K562 (cell line): ENCODE data around the gene HES6. TPM values are rescaled to one million over a fixed set of nuclear protein-coding genes. Genes with fewer than 3 reads are reported as not detected.

ENCODE experiments used
- CHD1 ChIP-seq: fragments of 200-600 bp; sonication (generic); IDR thresholded peaks from one replicate; pipeline ENCODE4 v1.6.1; 2012; ENCODE audit warnings: mild to moderate bottlenecking, moderate library complexity, low read length, inconsistent platforms
- ERF ChIP-seq: fragments of 450-650 bp; formaldehyde crosslinking; IDR thresholded peaks from 2 replicates; pipeline ENCODE4 v1.4.0; 2020; ENCODE audit warnings: mild to moderate bottlenecking, mixed read lengths
- ETV5 ChIP-seq: sonication (generic); formaldehyde crosslinking; IDR thresholded peaks from 2 replicates; pipeline ENCODE4 v1.4.0; 2020; ENCODE audit warnings: low read depth, mild to moderate bottlenecking, missing genetic modification reagents
- GATAD2B ChIP-seq: fragments of 450-650 bp; IDR thresholded peaks from 2 replicates; pipeline ENCODE4 v1.6.1; 2017; ENCODE audit warnings: mild to moderate bottlenecking, borderline replicate concordance
- L3MBTL2 ChIP-seq: fragments of 450-650 bp; IDR thresholded peaks from 2 replicates; pipeline ENCODE4 v1.6.1; 2016; ENCODE audit warnings: mild to moderate bottlenecking, moderate library complexity
- MTA3 ChIP-seq: fragments of 450-650 bp; formaldehyde crosslinking; IDR thresholded peaks from 2 replicates; pipeline ENCODE4 v1.6.1; 2017; ENCODE audit warnings: mild to moderate bottlenecking, borderline replicate concordance
- PHF8 ChIP-seq: fragments of 200-600 bp; sonication (generic); IDR thresholded peaks from 2 replicates; pipeline ENCODE4 v1.6.1; 2012; ENCODE audit warnings: mixed run types, mild to moderate bottlenecking, inconsistent platforms, low read length, moderate library complexity, borderline replicate concordance
- PYGO2 ChIP-seq: fragments of 450-650 bp; IDR thresholded peaks from 2 replicates; pipeline ENCODE4 v1.6.1; 2016; ENCODE audit warnings: mild to moderate bottlenecking, missing genetic modification characterization, moderate library complexity, missing compliant biosample characterization
- RBM22 ChIP-seq: fragments of 200-400 bp; formaldehyde crosslinking; IDR thresholded peaks from 2 replicates; pipeline ENCODE4 v1.6.1; 2018; ENCODE audit warnings: low read length, low read depth; ENCODE audit not compliant: poor library complexity, severe bottlenecking
- SMAD1 ChIP-seq: fragments of 150-350 bp; IDR thresholded peaks from 2 replicates; pipeline ENCODE4 v1.6.1; 2014; ENCODE audit warnings: low read length, low read depth; ENCODE audit not compliant: partially characterized antibody
- SRF ChIP-seq, 2 experiments: fragments of 250-450, 450-650 bp in 1 of 2; sonication (Bioruptor Pico) in 1 of 2; sonication (generic) in 1 of 2; formaldehyde crosslinking; IDR thresholded peaks; 2 replicates each; pipeline versions ENCODE4 v1.5.0 to v1.5.1; 2020 to 2022; ENCODE audit warnings: mild to moderate bottlenecking in 1 of 2, missing genetic modification reagents in 1 of 2
- SUPT5H ChIP-seq: fragments of 450-650 bp; IDR thresholded peaks from 2 replicates; pipeline ENCODE4 v1.6.1; 2016
- ZC3H4 ChIP-seq: sonication (generic); formaldehyde crosslinking; IDR thresholded peaks from 2 replicates; pipeline ENCODE4 v1.9.0; 2021; ENCODE audit warnings: missing genetic modification reagents, borderline replicate concordance
- ZNF197 ChIP-seq: fragments of 200-800 bp; sonication (Bioruptor generic); IDR thresholded peaks from 2 replicates; pipeline ENCODE4 v1.6.1; 2016; ENCODE audit warnings: low read depth, missing genetic modification characterization, missing compliant biosample characterization
- ZNF263 ChIP-seq: sonication (generic); formaldehyde crosslinking; IDR thresholded peaks from 2 replicates; pipeline ENCODE4 v1.8.0; 2022; ENCODE audit warnings: mild to moderate bottlenecking, missing genetic modification reagents, borderline replicate concordance
- ZNF277 ChIP-seq: fragments of 250-450 bp; sonication (Bioruptor Pico); IDR thresholded peaks from 2 replicates; pipeline ENCODE4 v1.8.0; 2022; ENCODE audit warnings: inconsistent platforms, mild to moderate bottlenecking, moderate library complexity, borderline replicate concordance
- ZNF280A ChIP-seq: fragments of 450-650 bp; IDR thresholded peaks from 2 replicates; pipeline ENCODE4 v1.6.1; 2018; ENCODE audit warnings: mild to moderate bottlenecking, low read depth; ENCODE audit not compliant: partially characterized antibody
- polyA plus RNA-seq, 8 experiments: library from polyadenylated mRNA; depleted of rRNA in 4 of 8; stranded (reverse) in 5 of 8; unstranded in 3 of 8; fragments of >200 nt; fragmentation: Nextera tagmentation in 2 of 8; fragmentation: Illumina TruSeq in 1 of 8; extraction: Ambion mirVana in 2 of 8; extraction: Trizol in 1 of 8; gene quantifications; 2 replicates each; pipeline versions ENCODE4 v1.2.1 to v1.2.3, GENCODE V29; 2011 to 2014; ENCODE audit warnings: inconsistent platforms in 1 of 8, missing spikeins in 1 of 8
- total RNA-seq, 7 experiments: library from RNA; depleted of rRNA in 6 of 7; stranded (reverse); fragments of >200 nt in 6 of 7; fragmentation: Illumina TruSeq in 2 of 7; extraction: Trizol in 2 of 7; gene quantifications; 2 replicates each; pipeline versions ENCODE4 v1.2.1 to v1.2.3, GENCODE V29; 2011 to 2021; ENCODE audit warnings: low replicate concordance in 1 of 7
- TF ChIP-seq, protein P1 (sequence below): fragments of 450-650 bp; formaldehyde crosslinking; IDR thresholded peaks from 2 replicates; pipeline ENCODE4 v1.4.0; 2020; ENCODE audit warnings: mild to moderate bottlenecking
- TF ChIP-seq, protein P2 (sequence below): sonication (generic); formaldehyde crosslinking; IDR thresholded peaks from 2 replicates; pipeline ENCODE4 v1.8.1; 2023; ENCODE audit warnings: mild to moderate bottlenecking, missing genetic modification reagents

HES6 gene
- total and polyA plus RNA-seq, 9 of the 15 experiments (the other 6 are each of a cell fraction or from before 2014, with no cell fraction given), result 6.2 to 133 (median 29.2) TPM

DNA sequence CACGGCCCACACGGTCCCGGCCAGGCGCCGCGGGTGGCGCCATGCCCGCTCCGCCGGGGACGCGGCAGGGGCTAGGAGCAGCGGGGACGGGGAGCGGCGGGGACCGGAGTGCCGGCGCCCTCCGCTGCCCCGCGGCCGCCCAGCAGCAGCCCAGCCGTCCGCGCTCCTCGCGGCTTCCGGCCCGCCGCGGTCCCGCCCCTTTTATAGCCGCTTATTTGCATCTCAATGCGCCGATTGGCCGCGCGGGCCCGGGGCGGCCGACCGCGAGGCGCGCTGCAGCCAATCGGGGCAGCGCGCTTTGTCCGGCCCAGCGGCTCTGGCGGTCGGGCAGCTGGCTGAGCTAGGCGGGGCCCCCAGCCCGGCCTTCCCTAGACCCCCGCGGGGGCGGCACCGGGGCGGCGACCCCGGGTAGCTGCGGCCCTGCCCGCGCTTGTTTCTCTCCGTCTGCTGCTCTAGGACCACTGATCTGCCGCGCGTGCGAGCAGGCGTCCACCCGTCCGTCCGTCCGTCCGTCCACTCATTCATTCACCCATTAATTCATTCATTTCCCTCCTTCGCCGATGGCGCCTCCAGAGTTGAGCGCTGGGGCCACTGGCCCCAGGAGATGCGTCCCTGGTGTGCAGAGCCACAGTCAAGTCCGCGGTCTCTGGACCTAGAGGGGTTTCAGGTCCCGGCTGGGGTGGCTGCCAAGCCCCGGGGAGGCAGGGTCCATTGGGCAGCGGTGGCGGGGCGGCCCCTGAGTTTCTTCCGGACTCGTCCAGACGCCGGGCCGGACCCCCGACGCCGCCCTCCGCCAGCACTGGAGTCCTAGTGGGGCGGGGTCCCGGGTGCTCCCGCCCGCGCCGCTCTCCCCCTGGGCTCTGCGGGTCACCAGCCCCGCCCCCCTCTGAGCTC is at the start of gene HES6 (continued):
- TF ChIP-seq ZC3H4 (CRISPR knock-in tag) (no peak), SMAD1 (no peak), ZNF197 (CRISPR knock-in tag) (no peak), PHF8 (peak; percentile 78; the same call in 1 of the 2 replicates), ZNF263 (CRISPR knock-in tag) (peak; percentile 24; the same call in 1 of the 2 replicates), MTA3 (peak; percentile 88), GATAD2B (peak; percentile 65; the same call in 1 of the 2 replicates), CHD1 (no peak), ERF (no peak), ETV5 (CRISPR knock-in tag) (no peak), SRF (CRISPR knock-in tag; IDR thresholded peaks at IDR 0.05) (0 out of 4 replicates have a peak, but pooled peaks of 1 of the 2 experiments have one; percentile 14), PYGO2 (tag) (no peak), RBM22 (no peak), SUPT5H (no peak), ZNF280A (no peak), L3MBTL2 (peak; percentile 61; the same call in 1 of the 2 replicates), ZNF277 (CRISPR knock-in tag) (no peak)
- TF ChIP-seq, protein P1, sequence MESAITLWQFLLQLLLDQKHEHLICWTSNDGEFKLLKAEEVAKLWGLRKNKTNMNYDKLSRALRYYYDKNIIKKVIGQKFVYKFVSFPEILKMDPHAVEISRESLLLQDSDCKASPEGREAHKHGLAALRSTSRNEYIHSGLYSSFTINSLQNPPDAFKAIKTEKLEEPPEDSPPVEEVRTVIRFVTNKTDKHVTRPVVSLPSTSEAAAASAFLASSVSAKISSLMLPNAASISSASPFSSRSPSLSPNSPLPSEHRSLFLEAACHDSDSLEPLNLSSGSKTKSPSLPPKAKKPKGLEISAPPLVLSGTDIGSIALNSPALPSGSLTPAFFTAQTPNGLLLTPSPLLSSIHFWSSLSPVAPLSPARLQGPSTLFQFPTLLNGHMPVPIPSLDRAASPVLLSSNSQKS, result no peak
- TF ChIP-seq, protein P2, sequence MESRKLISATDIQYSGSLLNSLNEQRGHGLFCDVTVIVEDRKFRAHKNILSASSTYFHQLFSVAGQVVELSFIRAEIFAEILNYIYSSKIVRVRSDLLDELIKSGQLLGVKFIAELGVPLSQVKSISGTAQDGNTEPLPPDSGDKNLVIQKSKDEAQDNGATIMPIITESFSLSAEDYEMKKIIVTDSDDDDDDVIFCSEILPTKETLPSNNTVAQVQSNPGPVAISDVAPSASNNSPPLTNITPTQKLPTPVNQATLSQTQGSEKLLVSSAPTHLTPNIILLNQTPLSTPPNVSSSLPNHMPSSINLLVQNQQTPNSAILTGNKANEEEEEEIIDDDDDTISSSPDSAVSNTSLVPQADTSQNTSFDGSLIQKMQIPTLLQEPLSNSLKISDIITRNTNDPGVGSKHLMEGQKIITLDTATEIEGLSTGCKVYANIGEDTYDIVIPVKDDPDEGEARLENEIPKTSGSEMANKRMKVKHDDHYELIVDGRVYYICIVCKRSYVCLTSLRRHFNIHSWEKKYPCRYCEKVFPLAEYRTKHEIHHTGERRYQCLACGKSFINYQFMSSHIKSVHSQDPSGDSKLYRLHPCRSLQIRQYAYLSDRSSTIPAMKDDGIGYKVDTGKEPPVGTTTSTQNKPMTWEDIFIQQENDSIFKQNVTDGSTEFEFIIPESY (CRISPR knock-in tag), result no peak
